ENCODE measurements around the gene MRM2.

DNA sequence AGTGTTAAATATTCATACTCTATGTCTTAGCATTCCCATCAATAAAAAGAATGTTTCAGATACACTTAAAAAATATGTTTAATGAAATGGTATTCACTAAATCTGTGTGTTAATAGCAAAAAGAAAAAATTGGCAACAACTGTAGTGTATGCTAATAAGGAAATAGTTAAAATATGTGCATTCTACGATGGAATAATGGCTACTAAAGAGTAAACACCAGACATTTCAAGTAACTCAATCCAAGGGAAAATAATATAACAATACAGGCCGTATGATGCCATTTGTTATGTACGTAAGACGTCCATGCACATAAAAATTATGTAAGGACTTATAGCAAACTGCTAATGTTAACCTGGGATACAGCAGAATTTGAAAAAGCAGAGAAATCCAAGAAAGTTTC lies 55.8 kb downstream of the MRM2 start:
- TF ChIP-seq, protein P1, sequence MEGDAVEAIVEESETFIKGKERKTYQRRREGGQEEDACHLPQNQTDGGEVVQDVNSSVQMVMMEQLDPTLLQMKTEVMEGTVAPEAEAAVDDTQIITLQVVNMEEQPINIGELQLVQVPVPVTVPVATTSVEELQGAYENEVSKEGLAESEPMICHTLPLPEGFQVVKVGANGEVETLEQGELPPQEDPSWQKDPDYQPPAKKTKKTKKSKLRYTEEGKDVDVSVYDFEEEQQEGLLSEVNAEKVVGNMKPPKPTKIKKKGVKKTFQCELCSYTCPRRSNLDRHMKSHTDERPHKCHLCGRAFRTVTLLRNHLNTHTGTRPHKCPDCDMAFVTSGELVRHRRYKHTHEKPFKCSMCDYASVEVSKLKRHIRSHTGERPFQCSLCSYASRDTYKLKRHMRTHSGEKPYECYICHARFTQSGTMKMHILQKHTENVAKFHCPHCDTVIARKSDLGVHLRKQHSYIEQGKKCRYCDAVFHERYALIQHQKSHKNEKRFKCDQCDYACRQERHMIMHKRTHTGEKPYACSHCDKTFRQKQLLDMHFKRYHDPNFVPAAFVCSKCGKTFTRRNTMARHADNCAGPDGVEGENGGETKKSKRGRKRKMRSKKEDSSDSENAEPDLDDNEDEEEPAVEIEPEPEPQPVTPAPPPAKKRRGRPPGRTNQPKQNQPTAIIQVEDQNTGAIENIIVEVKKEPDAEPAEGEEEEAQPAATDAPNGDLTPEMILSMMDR (IDR thresholded peaks at IDR 0.05): no peak
- TF ChIP-seq POLR2AphosphoS5 (IDR thresholded peaks at IDR 0.05): no peak

All from gastroesophageal sphincter (tissue), 3 donors.